Suprapubic skin (tissue), 4 donors: ENCODE data around the gene RPL35A. TPM values are rescaled to one million over a fixed set of nuclear protein-coding genes. Genes with fewer than 3 reads are reported as not detected.
"Not testable (repeated sequence)": the region's sequence is repeated elsewhere in the genome, so short reads cannot be mapped to it uniquely, and the experiment has no call there.

Experiments used
- DNase-seq, 2 donors: peaks; one replicate each; pipeline ENCODE4 v3.0.0-alpha.2; 2019; ENCODE audit warnings: low spot score in 2 of 2
- H3K27ac ChIP-seq: fragments of 200-600 bp; sonication (generic); one replicate; pipeline ENCODE4 v1.5.1; 2019
- H3K27me3 ChIP-seq: fragments of 200-600 bp; sonication (generic); one replicate; pipeline ENCODE4 v1.5.1; 2019
- H3K36me3 ChIP-seq: fragments of 200-600 bp; sonication (generic); one replicate; pipeline ENCODE4 v1.5.1; 2019
- H3K4me1 ChIP-seq: fragments of 200-600 bp; sonication (generic); one replicate; pipeline ENCODE4 v1.5.1; 2019
- H3K4me3 ChIP-seq: fragments of 200-600 bp; sonication (generic); one replicate; pipeline ENCODE4 v1.5.1; 2019; ENCODE audit warnings: mild to moderate bottlenecking
- H3K9me3 ChIP-seq: fragments of 200-600 bp; sonication (generic); one replicate; pipeline ENCODE4 v1.5.1; 2019
- EP300 ChIP-seq: sonication (generic); formaldehyde crosslinking; IDR thresholded peaks from one replicate; pipeline ENCODE4 v1.6.1; 2017; ENCODE audit warnings: antibody characterized with exemption
- POLR2A ChIP-seq, 2 donors: fragments of 450-650 bp; IDR thresholded peaks; one replicate each; pipeline ENCODE4 v1.6.1; 2017; ENCODE audit warnings: antibody characterized with exemption in 2 of 2, mild to moderate bottlenecking in 2 of 2, moderate library complexity in 2 of 2
- POLR2AphosphoS5 ChIP-seq, 3 donors: sonication (generic); formaldehyde crosslinking; IDR thresholded peaks; one replicate each; pipeline ENCODE4 v1.6.1; 2017; ENCODE audit warnings: antibody characterized with exemption in 3 of 3
- WGBS: methylation state at CpG from one replicate; pipeline ENCODE4 v1.1.5; 2018; 5-methylcytosine and 5-hydroxymethylcytosine counted together
- total RNA-seq, 4 donors: library from RNA; depleted of rRNA; stranded (reverse); fragments of >200 nt; gene quantifications; one replicate each; pipeline ENCODE4 v1.1.0, GENCODE V29; 2016
- TF ChIP-seq, protein P1 (sequence below), 2 donors: fragments of 200-600 bp in 1 of 2; fragments of 450-650 bp in 1 of 2; sonication (generic) in 1 of 2; IDR thresholded peaks; one replicate each; pipeline ENCODE4 v1.5.1; 2016 to 2019; ENCODE audit warnings: antibody characterized with exemption in 2 of 2, mild to moderate bottlenecking in 1 of 2, moderate library complexity in 1 of 2

Gene RPL35A
- total RNA-seq, 4 donors from 2014 or later: 564 to 915 (median 773) TPM

GRCh38 chr3:197908957-197909701 lies 40.9 kb upstream of the RPL35A start:
- Histone ChIP-seq H3K36me3 (no peaks in the 10 kb centered on the region), H3K27me3 (no peaks in the 10 kb centered on the region), H3K9me3 (no peaks in the 10 kb centered on the region), H3K4me3 (no peak overlapping the region), H3K4me1 (peaks cover 9% of the 10 kb centered on the region), H3K27ac (no peak overlapping the region)
- TF ChIP-seq, protein P1, sequence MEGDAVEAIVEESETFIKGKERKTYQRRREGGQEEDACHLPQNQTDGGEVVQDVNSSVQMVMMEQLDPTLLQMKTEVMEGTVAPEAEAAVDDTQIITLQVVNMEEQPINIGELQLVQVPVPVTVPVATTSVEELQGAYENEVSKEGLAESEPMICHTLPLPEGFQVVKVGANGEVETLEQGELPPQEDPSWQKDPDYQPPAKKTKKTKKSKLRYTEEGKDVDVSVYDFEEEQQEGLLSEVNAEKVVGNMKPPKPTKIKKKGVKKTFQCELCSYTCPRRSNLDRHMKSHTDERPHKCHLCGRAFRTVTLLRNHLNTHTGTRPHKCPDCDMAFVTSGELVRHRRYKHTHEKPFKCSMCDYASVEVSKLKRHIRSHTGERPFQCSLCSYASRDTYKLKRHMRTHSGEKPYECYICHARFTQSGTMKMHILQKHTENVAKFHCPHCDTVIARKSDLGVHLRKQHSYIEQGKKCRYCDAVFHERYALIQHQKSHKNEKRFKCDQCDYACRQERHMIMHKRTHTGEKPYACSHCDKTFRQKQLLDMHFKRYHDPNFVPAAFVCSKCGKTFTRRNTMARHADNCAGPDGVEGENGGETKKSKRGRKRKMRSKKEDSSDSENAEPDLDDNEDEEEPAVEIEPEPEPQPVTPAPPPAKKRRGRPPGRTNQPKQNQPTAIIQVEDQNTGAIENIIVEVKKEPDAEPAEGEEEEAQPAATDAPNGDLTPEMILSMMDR (IDR thresholded peaks at IDR 0.05): no peak
- TF ChIP-seq POLR2AphosphoS5 (IDR thresholded peaks at IDR 0.05): no peak
- TF ChIP-seq EP300: no peak
- no peak for TF ChIP-seq POLR2A (IDR thresholded peaks at IDR 0.05)
- DNase-seq: no peak
- 94% methylated on average over 4 of the region's 4 CpGs for WGBS

DNA sequence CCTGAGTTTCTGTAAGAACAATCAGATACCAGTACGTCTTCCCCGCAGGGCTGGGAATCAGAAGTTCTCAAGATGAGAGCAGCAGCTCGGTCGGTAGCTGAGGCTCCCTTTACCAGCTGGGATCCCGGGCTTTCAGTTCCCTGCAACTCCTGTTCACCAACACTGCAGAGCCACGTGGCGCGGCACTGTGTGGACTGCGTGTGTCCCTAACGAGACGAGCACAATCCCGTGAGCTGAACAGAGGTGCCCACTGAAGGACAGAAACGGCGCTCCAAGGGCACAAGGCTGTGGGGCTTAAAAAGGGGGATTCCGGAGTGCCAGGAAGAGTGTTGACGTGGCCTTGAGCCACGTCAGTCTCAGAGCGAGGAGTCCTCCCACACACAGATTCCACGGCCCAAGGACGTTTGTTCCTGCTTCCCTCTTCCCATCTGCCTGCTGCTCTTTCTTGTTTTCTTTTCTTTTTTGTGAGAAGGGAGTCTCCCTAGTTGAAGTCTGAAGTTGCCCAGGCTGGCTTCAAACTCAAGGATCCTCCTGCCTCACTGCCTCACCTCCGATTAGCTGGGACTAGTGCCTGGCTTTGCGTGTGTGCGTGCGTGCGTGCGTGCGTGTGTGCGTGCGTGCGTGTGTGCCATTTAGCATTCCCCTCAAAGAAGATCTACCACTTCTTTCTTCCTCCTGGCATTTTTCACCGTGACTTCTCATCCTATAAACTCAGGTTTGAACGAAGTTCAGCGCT lies 37.1 kb upstream of the RPL35A start:
- Histone ChIP-seq H3K4me3 (no peak overlapping the region), H3K9me3 (no peaks in the 10 kb centered on the region), H3K27ac (no peak overlapping the region), H3K27me3 (no peaks in the 10 kb centered on the region), H3K36me3 (no peaks in the 10 kb centered on the region), H3K4me1 (no peaks in the 10 kb centered on the region)
- 87% methylated on average over 32 of the region's 33 CpGs for WGBS
- no peak for TF ChIP-seq EP300
- no peak for TF ChIP-seq POLR2AphosphoS5 (IDR thresholded peaks at IDR 0.05)
- no peak for TF ChIP-seq POLR2A (IDR thresholded peaks at IDR 0.05)
- TF ChIP-seq, protein P1 (IDR thresholded peaks at IDR 0.05): no peak
- DNase-seq: no peak

- no peaks in the 10 kb centered on the region for H3K4me1 ChIP-seq
- no peaks in the 10 kb centered on the region for H3K9me3 ChIP-seq
- H3K27ac ChIP-seq: no peak overlapping the region
- DNase-seq: no peak
- no peaks in the 10 kb centered on the region for H3K36me3 ChIP-seq
- WGBS: 94% methylated on average over 12 of the region's 12 CpGs
- no peak overlapping the region for H3K4me3 ChIP-seq
- H3K27me3 ChIP-seq: no peaks in the 10 kb centered on the region
- TF ChIP-seq, protein P1 (IDR thresholded peaks at IDR 0.05): no peak
Observed at GRCh38 chr3:197913641-197914380, 36.2 kb upstream of the RPL35A start.

DNA sequence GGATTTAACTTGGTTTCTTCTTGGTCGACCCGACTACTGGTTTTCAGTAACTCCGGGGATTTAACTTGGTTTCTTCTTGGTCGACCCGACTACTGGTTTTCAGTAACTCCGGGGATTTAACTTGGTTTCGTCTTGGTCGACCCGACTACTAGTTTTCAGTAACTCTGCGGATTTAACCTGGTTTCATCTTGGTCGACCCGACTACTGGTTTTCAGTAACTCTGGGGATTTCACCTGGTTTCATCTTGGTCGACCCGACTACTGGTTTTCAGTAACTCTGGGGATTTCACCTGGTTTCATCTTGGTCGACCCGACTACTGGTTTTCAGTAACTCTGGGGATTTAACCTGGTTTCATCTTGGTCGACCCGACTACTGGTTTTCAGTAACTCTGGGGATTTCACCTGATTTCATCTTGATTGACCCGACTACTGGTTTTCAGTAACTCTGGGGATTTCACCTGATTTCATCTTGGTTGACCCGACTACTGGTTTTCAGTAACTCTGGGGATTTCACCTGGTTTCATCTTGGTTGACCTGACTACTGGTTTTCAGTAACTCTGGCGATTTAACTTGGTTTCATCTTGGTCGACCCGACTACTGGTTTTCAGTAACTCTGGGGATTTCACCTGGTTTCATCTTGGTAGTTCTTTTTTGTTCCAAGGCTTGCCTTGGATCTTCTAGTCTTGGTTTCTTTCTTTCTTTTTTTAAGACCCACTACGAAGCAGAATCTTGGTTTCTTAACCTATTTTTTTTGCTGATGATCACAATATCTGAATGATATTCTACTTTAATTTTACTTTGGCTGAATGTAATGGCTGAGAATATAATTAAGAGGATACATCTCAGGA lies 28.3 kb upstream of the RPL35A start:
- not testable (repeated sequence) for H3K27ac ChIP-seq, H3K4me3 ChIP-seq, H3K27me3 ChIP-seq, H3K4me1 ChIP-seq, DNase-seq, H3K9me3 ChIP-seq
- H3K36me3 ChIP-seq: peaks cover 16% of the 10 kb centered on the region
- 90% methylated on average over 23 of the region's 24 CpGs for WGBS

- no peaks in the 10 kb centered on the region for H3K9me3 ChIP-seq
- TF ChIP-seq, protein P1 (IDR thresholded peaks at IDR 0.05): no peak
- H3K27me3 ChIP-seq: no peaks in the 10 kb centered on the region
- no peak for DNase-seq
- H3K4me3 ChIP-seq: no peak overlapping the region
- H3K4me1 ChIP-seq: no peaks in the 10 kb centered on the region
- WGBS: 78% methylated on average over 7 of the region's 7 CpGs
- H3K27ac ChIP-seq: no peak overlapping the region
- H3K36me3 ChIP-seq: peaks cover 31% of the 10 kb centered on the region
Observed at GRCh38 chr3:197926418-197926817, 23.6 kb upstream of the RPL35A start.

- DNase-seq, H3K4me1 ChIP-seq, H3K27me3 ChIP-seq, H3K27ac ChIP-seq, H3K9me3 ChIP-seq, H3K4me3 ChIP-seq: not testable (repeated sequence)
- 88% methylated on average over 3 of the region's 3 CpGs for WGBS
- peaks cover 31% of the 10 kb centered on the region for H3K36me3 ChIP-seq
Observed at GRCh38 chr3:197927578-197927977, 22.4 kb upstream of the RPL35A start.
